Smooth muscle cell (in vitro differentiated cells): ENCODE measurements around the gene SERPINF2. TPM values are rescaled to one million over a fixed set of nuclear protein-coding genes. Genes with fewer than 3 reads are reported as not detected.
"Not testable (repeated sequence)": the region's sequence is repeated elsewhere in the genome, so short reads cannot be mapped to it uniquely, and the experiment has no call there.

ENCODE experiments used
- DNase-seq: peaks from one replicate; lab custom pipeline; 2025; ENCODE audit not compliant: unreplicated experiment; lab: John Stamatoyannopoulos, UW
- H2AFZ ChIP-seq: fragments of 200-600 bp; sonication (generic); 2 replicates; pipeline ENCODE4 v1.6.0; 2016; ENCODE audit warnings: antibody characterized with exemption, low read depth, mild to moderate bottlenecking
- H3F3A ChIP-seq: fragments of 200-600 bp; sonication (generic); 2 replicates; pipeline ENCODE4 v1.6.0; 2017; ENCODE audit warnings: antibody characterized with exemption, low read depth
- H3K27ac ChIP-seq: fragments of 200-600 bp; sonication (generic); 2 replicates; pipeline ENCODE4 v1.5.1; 2016; ENCODE audit warnings: low read depth, mild to moderate bottlenecking
- H3K27me3 ChIP-seq: fragments of 200-600 bp; sonication (generic); 2 replicates; pipeline ENCODE4 v1.6.1; 2016; ENCODE audit warnings: low read depth, mild to moderate bottlenecking
- H3K36me3 ChIP-seq: fragments of 200-600 bp; sonication (generic); 2 replicates; pipeline ENCODE4 v1.5.1; 2016; ENCODE audit warnings: low read depth
- H3K4me1 ChIP-seq: fragments of 200-600 bp; sonication (generic); 2 replicates; pipeline ENCODE4 v1.5.1; 2016; ENCODE audit warnings: low read depth
- H3K4me2 ChIP-seq: fragments of 200-600 bp; sonication (generic); 2 replicates; pipeline ENCODE4 v1.6.0; 2016; ENCODE audit warnings: mild to moderate bottlenecking
- H3K4me3 ChIP-seq: fragments of 200-600 bp; sonication (generic); 2 replicates; pipeline ENCODE4 v1.5.1; 2016; ENCODE audit warnings: mild to moderate bottlenecking
- H3K79me2 ChIP-seq: fragments of 200-600 bp; sonication (generic); 2 replicates; pipeline ENCODE4 v1.6.0; 2016; ENCODE audit warnings: low read depth, mild to moderate bottlenecking
- H3K9ac ChIP-seq: fragments of 200-600 bp; sonication (generic); 2 replicates; pipeline ENCODE4 v1.6.0; 2016; ENCODE audit warnings: low read depth
- H3K9me3 ChIP-seq: fragments of 200-600 bp; sonication (generic); replicated peaks from 2 replicates; pipeline ENCODE4 v1.5.1; 2016; ENCODE audit warnings: low read depth
- H4K20me1 ChIP-seq: fragments of 200-600 bp; sonication (generic); 2 replicates; pipeline ENCODE4 v1.6.0; 2016; ENCODE audit warnings: low read depth
- WGBS: methylation state at CpG from one replicate; pipeline ENCODE4 v1.1.7; 2016; ENCODE audit warnings: low lambda C conversion rate; 5-methylcytosine and 5-hydroxymethylcytosine counted together
- polyA plus RNA-seq: library from polyadenylated mRNA; unstranded; fragments of >200 nt; fragmentation: Nextera tagmentation; extraction: Ambion mirVana; gene quantifications from 2 replicates; pipeline ENCODE4 v1.2.1, GENCODE V29; 2016
- total RNA-seq: library from RNA; depleted of rRNA; stranded (reverse); fragments of >200 nt; gene quantifications from 2 replicates; pipeline ENCODE4 v1.2.3, GENCODE V29; 2014
- TF ChIP-seq, protein P1 (sequence below): fragments of 200-600 bp; sonication (generic); IDR thresholded peaks from 2 replicates; pipeline ENCODE4 v1.5.1; 2017; ENCODE audit warnings: borderline replicate concordance, mild to moderate bottlenecking, antibody characterized with exemption; ENCODE audit not compliant: insufficient read depth, poor library complexity, severe bottlenecking

The SERPINF2 gene
- total and polyA plus RNA-seq, 2 experiments from 2014 or later, result 0.18 to 0.22 TPM

DNA sequence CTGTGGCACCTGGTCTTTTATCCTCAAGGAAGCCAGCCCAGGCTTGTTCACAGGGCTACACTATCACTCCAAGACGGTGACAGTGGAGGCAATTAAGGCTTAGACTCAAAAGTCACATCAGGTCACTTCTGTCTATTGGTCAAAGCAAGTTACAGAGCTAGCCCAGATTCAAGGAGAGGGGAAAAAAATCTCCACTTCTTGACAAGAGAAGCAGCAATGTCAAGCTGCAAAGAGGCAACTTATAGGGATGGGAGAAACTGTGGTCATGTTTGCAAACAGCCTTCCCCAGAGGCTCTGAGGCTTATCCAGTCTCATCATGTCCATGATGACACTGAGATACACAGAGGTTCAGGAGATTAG, 50.8 kb downstream of the SERPINF2 start:
- WGBS, result 16% methylated on average over 1 of the region's 1 CpG
- Histone ChIP-seq H3K79me2 (peaks cover 4% of the 10 kb centered on the region), H3K27me3 (no peaks in the 10 kb centered on the region), H3K4me2 (no peak overlapping the region), H3K9ac (no peak overlapping the region), H3F3A (peaks cover 24% of the 10 kb centered on the region), H3K27ac (no peak overlapping the region), H3K9me3 (no peaks in the 10 kb centered on the region), H2AFZ (no peak overlapping the region), H3K4me1 (no peaks in the 10 kb centered on the region), H4K20me1 (peaks cover 3% of the 10 kb centered on the region), H3K4me3 (no peak overlapping the region), H3K36me3 (no peaks in the 10 kb centered on the region)
- TF ChIP-seq, protein P1, sequence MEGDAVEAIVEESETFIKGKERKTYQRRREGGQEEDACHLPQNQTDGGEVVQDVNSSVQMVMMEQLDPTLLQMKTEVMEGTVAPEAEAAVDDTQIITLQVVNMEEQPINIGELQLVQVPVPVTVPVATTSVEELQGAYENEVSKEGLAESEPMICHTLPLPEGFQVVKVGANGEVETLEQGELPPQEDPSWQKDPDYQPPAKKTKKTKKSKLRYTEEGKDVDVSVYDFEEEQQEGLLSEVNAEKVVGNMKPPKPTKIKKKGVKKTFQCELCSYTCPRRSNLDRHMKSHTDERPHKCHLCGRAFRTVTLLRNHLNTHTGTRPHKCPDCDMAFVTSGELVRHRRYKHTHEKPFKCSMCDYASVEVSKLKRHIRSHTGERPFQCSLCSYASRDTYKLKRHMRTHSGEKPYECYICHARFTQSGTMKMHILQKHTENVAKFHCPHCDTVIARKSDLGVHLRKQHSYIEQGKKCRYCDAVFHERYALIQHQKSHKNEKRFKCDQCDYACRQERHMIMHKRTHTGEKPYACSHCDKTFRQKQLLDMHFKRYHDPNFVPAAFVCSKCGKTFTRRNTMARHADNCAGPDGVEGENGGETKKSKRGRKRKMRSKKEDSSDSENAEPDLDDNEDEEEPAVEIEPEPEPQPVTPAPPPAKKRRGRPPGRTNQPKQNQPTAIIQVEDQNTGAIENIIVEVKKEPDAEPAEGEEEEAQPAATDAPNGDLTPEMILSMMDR, result no peak
- DNase-seq, result no peak

DNA sequence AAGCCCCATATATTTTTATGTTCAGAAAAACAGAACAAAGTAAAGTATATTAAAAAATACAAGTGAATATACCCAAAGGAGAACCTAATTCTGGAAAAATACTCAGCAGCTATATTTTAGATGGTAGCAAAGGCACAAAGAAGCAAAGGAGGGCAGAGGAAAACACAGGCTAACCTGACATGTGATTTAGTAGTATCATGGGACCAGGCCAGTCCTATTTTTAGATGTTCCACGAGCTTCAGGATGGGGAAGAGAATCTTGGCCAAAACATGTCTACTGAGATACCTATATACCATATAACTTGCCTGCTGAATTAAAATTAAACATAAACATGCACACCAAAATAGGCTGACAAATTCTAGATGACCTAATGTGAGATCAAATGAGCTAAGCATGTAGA, 54.1 kb downstream of the SERPINF2 start:
- no peak overlapping the region for H3K4me3 ChIP-seq
- no peak overlapping the region for H3K9ac ChIP-seq
- 69% methylated on average over 1 of the region's 1 CpG for WGBS
- H3K4me1 ChIP-seq, result no peaks in the 10 kb centered on the region
- TF ChIP-seq, protein P1, result no peak
- H3K27ac ChIP-seq, result no peak overlapping the region
- no peaks in the 10 kb centered on the region for H3K27me3 ChIP-seq
- peaks cover 12% of the 10 kb centered on the region for H3F3A ChIP-seq
- no peak overlapping the region for H2AFZ ChIP-seq
- peaks cover 3% of the 10 kb centered on the region for H4K20me1 ChIP-seq
- DNase-seq, result no peak
- H3K9me3 ChIP-seq, result no peaks in the 10 kb centered on the region
- no peaks in the 10 kb centered on the region for H3K36me3 ChIP-seq
- peaks cover 4% of the 10 kb centered on the region for H3K79me2 ChIP-seq
- no peak overlapping the region for H3K4me2 ChIP-seq

DNA sequence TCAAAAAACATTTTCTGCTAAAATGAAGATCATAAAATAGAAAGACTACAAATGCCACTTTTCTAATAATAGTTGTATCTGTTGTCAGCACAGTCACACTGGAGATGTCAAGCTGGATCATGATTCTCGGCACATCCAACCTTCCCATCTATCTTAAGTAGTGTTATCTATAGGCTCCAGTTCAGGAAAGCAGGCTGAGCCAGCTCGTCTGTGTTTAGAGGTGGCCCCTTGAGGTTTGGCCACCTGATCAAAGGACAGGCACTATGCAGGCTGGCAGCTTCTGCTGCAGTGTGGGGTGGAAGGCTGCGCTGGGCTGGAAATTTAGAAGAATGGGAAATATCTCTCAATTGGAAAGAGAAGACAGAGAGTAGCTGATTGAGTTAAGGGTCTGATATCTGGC, 54.7 kb downstream of the SERPINF2 start:
- H3K9me3 ChIP-seq, result no peaks in the 10 kb centered on the region
- TF ChIP-seq, protein P1, result no peak
- H3K4me2 ChIP-seq, result no peak overlapping the region
- H3K9ac ChIP-seq, result no peak overlapping the region
- H3F3A ChIP-seq, result peaks cover 12% of the 10 kb centered on the region
- H4K20me1 ChIP-seq, result peaks cover 3% of the 10 kb centered on the region
- no peaks in the 10 kb centered on the region for H3K36me3 ChIP-seq
- H3K27ac ChIP-seq, result no peak overlapping the region
- no peak overlapping the region for H2AFZ ChIP-seq
- no peaks in the 10 kb centered on the region for H3K27me3 ChIP-seq
- no peaks in the 10 kb centered on the region for H3K4me1 ChIP-seq
- H3K4me3 ChIP-seq, result no peak overlapping the region
- H3K79me2 ChIP-seq, result peaks cover 4% of the 10 kb centered on the region
- no peak for DNase-seq
- WGBS, result 74% methylated on average over 3 of the region's 3 CpGs

DNA sequence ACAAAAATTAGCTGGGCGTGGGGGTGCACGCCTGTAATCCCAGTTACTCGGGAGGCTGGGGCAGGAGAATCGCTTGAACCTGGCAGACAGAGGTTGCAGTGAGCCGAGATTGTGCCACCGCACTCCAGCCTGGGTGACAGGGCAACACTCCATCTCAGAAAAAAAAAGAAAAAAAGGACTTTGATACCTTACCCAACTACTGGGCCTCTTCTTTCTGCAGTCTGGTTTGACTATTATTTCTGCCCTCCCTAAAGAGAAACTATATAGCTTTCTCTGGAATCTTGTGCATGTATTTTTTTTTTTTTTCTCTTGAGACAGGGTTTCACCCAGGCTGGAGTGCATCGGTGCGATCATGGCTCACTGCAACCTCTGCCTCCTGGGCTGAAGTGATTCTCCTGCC, 55.2 kb downstream of the SERPINF2 start:
- H3K4me3 ChIP-seq, H3K79me2 ChIP-seq, H3K27ac ChIP-seq, DNase-seq, H4K20me1 ChIP-seq, H3K27me3 ChIP-seq, H2AFZ ChIP-seq, H3K36me3 ChIP-seq, H3K4me1 ChIP-seq, H3K9me3 ChIP-seq, H3K9ac ChIP-seq, H3K4me2 ChIP-seq, H3F3A ChIP-seq: not testable (repeated sequence)
- 98% methylated on average over 8 of the region's 8 CpGs for WGBS
